ENCODE results near the gene GRM1.

GRM1 gene

GRCh38 chr6:146310628-146311027 is 281.8 kb downstream of the GRM1 start:
- in situ Hi-C loops (cut with MboI; ENCODE audit: low sequenced_read_pairs): no loop called here

GRCh38 chr6:146311079-146311478 is 282.2 kb downstream of the GRM1 start:
- in situ Hi-C loops (cut with MboI; ENCODE audit: low sequenced_read_pairs): no loop called here

- in situ Hi-C loops (cut with MboI; ENCODE audit: low sequenced_read_pairs): no loop called here
Observed at GRCh38 chr6:146312608-146313007, 283.7 kb downstream of the GRM1 start.

GRCh38 chr6:146315381-146316174 is 286.7 kb downstream of the GRM1 start:
- in situ Hi-C loops (cut with MboI; ENCODE audit: low sequenced_read_pairs): no loop called here

GRCh38 chr6:146316175-146316495 is 287.3 kb downstream of the GRM1 start:
- in situ Hi-C loops (cut with MboI; ENCODE audit: low sequenced_read_pairs): no loop called here

GRCh38 chr6:146331013-146331412 is 302.2 kb downstream of the GRM1 start:
- in situ Hi-C loops (cut with MboI; ENCODE audit: low sequenced_read_pairs): no loop called here

- in situ Hi-C loops (cut with MboI; ENCODE audit: low sequenced_read_pairs): no loop called here
Observed at GRCh38 chr6:146335336-146335735, 306.5 kb downstream of the GRM1 start.

- in situ Hi-C loops (cut with MboI; ENCODE audit: low sequenced_read_pairs): no loop called here
Observed at GRCh38 chr6:146336191-146336590, 307.3 kb downstream of the GRM1 start.

- in situ Hi-C loops (cut with MboI; ENCODE audit: low sequenced_read_pairs): no loop called here
Observed at GRCh38 chr6:146337376-146337775, 308.5 kb downstream of the GRM1 start.

- in situ Hi-C loops (cut with MboI; ENCODE audit: low sequenced_read_pairs): no loop called here
Observed at GRCh38 chr6:146339716-146340115, 310.9 kb downstream of the GRM1 start.

GRCh38 chr6:146341493-146342230 is 312.8 kb downstream of the GRM1 start:
- in situ Hi-C loops (cut with MboI; ENCODE audit: low sequenced_read_pairs): no loop called here

- in situ Hi-C loops (cut with MboI; ENCODE audit: low sequenced_read_pairs): no loop called here
Observed at GRCh38 chr6:146345598-146345997, 316.7 kb downstream of the GRM1 start.

GRCh38 chr6:146347090-146347489 is 318.2 kb downstream of the GRM1 start:
- in situ Hi-C loops (cut with MboI; ENCODE audit: low sequenced_read_pairs): no loop called here

- in situ Hi-C loops (cut with MboI; ENCODE audit: low sequenced_read_pairs): no loop called here
Observed at GRCh38 chr6:146347690-146348089, 318.8 kb downstream of the GRM1 start.

GRCh38 chr6:146351018-146351417 is 322.2 kb downstream of the GRM1 start:
- in situ Hi-C loops (cut with MboI; ENCODE audit: low sequenced_read_pairs): no loop called here

GRCh38 chr6:146352163-146352562 is 323.3 kb downstream of the GRM1 start:
- in situ Hi-C loops (cut with MboI; ENCODE audit: low sequenced_read_pairs): no loop called here

- in situ Hi-C loops (cut with MboI; ENCODE audit: low sequenced_read_pairs): no loop called here
Observed at GRCh38 chr6:146354451-146354850, 325.6 kb downstream of the GRM1 start.

GRCh38 chr6:146355521-146356100 is 326.7 kb downstream of the GRM1 start:
- in situ Hi-C loops (cut with MboI; ENCODE audit: low sequenced_read_pairs): no loop called here

GRCh38 chr6:146357578-146358430 is 328.9 kb downstream of the GRM1 start:
- in situ Hi-C loops (cut with MboI; ENCODE audit: low sequenced_read_pairs): no loop called here

GRCh38 chr6:146358431-146359046 is 329.7 kb downstream of the GRM1 start:
- in situ Hi-C loops (cut with MboI; ENCODE audit: low sequenced_read_pairs): no loop called here

- in situ Hi-C loops (cut with MboI; ENCODE audit: low sequenced_read_pairs): no loop called here
Observed at GRCh38 chr6:146359131-146359530, 330.3 kb downstream of the GRM1 start.

Data from HL-60/S4 treated with retinoic acid at 250 ng/mL for 4 days and 3 days (cell line).